Panc1 (cell line): ENCODE data around the gene UPK2.

Experiments used
- CTCF ChIP-seq: fragments of 450-650 bp; IDR thresholded peaks from 2 replicates; pipeline ENCODE4 v1.5.1; 2017; ENCODE audit warnings: mild to moderate bottlenecking
- POLR2AphosphoS5 ChIP-seq: IDR thresholded peaks from 2 replicates; pipeline ENCODE4 v1.6.1; 2012; ENCODE audit warnings: mild to moderate bottlenecking, low read depth, low read length, moderate library complexity
- REST ChIP-seq, 2 experiments: IDR thresholded peaks; 2 replicates each; pipeline ENCODE4 v1.6.1; 2011 to 2012; ENCODE audit warnings: low read depth in 2 of 2, control low read depth in 1 of 2, low read length in 1 of 2, mild to moderate bottlenecking in 1 of 2, moderate library complexity in 1 of 2; ENCODE audit not compliant: insufficient read depth in 1 of 2
- SIN3A ChIP-seq: IDR thresholded peaks from 2 replicates; pipeline ENCODE4 v1.6.1; 2012; ENCODE audit warnings: low read depth, mild to moderate bottlenecking, low read length, moderate library complexity, borderline replicate concordance; ENCODE audit not compliant: insufficient read depth
- TCF7L2 ChIP-seq: IDR thresholded peaks from 2 replicates; pipeline ENCODE4 v1.6.1; 2011; ENCODE audit warnings: mild to moderate bottlenecking, low read depth, low read length, inconsistent platforms

DNA sequence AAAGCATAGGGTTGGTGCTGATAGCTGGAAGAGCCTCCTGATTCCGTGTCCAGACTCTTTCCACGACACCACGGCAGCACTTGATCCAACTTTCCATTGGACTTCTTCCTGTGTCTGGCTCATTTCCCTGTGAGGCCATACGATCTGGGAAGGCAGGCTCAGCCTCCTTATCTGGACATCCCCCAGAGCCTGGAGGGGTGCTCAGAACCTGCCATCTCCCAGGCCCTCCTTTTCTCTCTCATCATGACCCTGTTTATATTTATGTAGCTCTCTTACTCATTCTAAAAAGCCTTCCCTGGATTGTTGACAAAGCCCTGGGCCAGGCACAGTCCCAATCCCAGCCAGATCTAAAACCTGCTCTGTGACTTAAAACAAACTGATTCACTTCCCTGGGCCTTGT lies 22.6 kb upstream of the UPK2 start:
- no peak for TF ChIP-seq CTCF
- no peak for TF ChIP-seq POLR2AphosphoS5
- no peak for TF ChIP-seq REST (IDR thresholded peaks at IDR 0.05; ENCODE audit: insufficient read depth in 1 of 2, low read depth in 2 of 2, low read length in 1 of 2)
- TF ChIP-seq TCF7L2, result no peak
- TF ChIP-seq SIN3A, result no peak
